Activated gamma-delta T cell treated with Interleukin-2 at 50 U/mL for 16 hours (primary cell): ENCODE results near the gene ZNF10.

Source experiments
- DNase-seq: peaks from one replicate; pipeline ENCODE4 v3.0.0-alpha.2; 2020

Gene ZNF10

GRCh38 chr12:133130038-133130807, at the start of gene ZNF10, which contains the start of gene ZNF891:
ZNF10 (plus strand) TSS chr12:133130627; CDS start chr12:133144493, 13,866 bp downstream.
ZNF891 (minus strand) TSS chr12:133130274; CDS start chr12:133121918, 8,356 bp downstream.
- peak; percentile 95 for DNase-seq

GRCh38 chr12:133081159-133081780, 49.2 kb upstream of the ZNF10 start:
- no peak for DNase-seq

DNA sequence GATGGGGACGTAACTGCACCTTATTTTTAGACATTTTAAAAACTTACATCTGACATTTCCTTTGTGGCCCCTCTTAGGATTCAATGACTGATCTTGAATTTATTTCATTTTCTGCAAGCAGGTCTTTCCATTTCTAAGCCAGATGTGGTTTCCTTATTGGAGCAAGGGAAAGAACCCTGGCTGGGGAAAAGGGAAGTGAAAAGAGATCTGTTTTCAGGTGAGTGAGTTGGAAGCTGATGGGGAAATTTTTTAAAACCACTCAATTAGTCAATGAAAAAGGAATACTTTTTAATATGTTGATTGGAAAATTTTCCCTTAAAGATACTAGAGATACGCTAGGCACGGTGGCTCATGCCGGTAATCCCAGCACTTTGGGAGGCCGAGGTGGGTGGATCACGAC, 47.1 kb upstream of the ZNF10 start:
- no peak for DNase-seq

GRCh38 chr12:133105620-133106019, 24.8 kb upstream of the ZNF10 start:
- DNase-seq, result no peak

GRCh38 chr12:133106253-133106652, 24.2 kb upstream of the ZNF10 start:
- no peak for DNase-seq

GRCh38 chr12:133107121-133107520, 23.3 kb upstream of the ZNF10 start:
- DNase-seq, result no peak

DNA sequence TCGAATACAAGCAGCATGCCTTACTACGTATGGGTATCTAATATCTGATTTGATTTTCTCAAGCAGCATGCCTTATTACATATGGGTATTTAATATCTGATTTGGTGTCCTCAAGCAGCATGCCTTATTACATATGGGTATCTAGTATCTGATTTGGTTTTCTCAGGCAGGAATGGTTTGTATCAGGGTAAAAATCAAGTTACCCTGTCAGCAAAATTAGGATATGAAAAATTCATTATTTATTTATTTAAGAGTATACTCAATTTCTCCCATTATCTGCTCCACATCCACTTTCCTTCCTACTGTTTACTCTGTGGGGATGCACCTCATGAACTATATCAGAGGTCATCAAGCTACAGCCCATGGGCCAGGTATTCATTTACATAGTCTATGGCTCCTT, 22.3 kb upstream of the ZNF10 start:
- DNase-seq, result no peak

DNA sequence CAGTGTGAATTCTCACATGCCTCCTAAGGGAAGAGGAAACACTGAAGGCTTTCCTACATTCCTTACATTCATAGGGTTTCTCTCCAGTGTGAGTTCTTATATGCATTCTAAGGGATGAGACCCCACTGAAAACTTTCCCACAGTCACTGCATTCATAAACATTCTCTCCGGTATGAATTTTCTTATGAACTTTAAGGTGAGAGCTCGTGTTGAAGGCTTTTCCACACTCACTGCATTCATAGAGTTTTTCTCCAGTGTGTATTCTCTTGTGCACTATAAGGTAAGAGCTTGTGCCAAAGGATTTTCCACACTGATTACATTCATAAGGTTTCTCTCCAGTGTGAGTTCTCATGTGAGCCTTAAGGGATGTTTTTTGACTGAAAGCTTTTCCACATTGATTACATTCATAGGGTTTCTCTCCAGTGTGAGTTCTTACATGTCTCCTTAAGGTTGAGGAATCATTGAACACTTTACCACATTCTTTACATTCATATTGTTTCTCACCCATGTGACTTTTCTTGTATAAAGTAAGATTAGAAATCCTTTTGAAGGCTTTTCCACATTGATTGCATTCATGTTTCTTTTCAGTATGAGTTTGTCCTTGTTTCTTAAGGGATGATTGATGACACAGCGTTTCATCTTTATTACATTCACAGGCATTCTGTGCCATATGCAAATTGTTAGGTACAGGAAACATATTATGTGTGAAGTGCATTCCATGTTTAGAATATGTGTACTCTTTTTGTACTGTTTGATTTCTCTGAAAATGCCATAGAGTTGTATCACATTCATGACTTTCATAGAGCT, 9.8 kb upstream of the ZNF10 start:
- DNase-seq, result no peak

DNA sequence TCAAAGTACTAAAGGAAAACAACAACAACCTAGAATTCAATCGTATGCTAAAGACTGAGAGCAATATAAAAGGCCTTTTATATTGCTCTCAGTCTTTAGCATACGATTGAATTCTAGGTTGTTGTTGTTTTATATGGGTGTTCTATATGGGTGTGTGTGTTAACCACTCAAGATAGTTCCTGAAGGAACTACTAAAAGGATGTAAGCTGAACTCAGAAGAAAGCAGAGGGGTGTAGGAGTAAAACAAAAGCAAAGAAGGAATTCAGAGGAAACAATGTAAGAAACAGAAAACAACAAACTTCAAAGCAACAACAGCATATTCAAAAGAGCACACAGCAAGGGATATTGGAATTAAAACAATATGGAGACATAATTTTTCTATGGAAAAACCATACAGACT, 5.8 kb upstream of the ZNF10 start:
- DNase-seq, result no peak

GRCh38 chr12:133129368-133130037, 924 bp upstream of the ZNF10 start:
- DNase-seq, result no peak

- DNase-seq, result no peak
These were observed 341 bp downstream of the ZNF10 start for GRCh38 chr12:133130808-133131128.

DNA sequence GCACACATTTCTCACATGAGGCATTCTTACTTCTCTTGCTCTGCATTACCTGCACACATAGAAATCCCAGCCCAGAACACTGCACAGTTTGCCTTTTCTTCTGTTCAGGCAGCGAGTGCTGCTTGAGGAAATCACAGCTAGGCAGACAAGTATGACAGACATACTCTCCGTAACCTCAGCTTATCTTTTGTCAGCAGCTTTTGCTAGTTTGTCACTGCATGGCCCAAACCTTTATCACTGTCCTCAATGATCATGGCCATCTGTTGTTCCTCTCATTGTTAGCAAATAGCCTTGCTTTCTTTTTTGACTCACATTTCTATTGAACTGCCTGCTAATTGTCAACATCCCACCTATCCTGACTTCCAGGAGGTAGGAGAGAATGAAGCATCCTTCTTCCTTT, 5.3 kb downstream of the ZNF10 start:
- DNase-seq, result no peak

- DNase-seq, result no peak
These were observed 15.6 kb downstream of the ZNF10 start for GRCh38 chr12:133145981-133146380.

DNA sequence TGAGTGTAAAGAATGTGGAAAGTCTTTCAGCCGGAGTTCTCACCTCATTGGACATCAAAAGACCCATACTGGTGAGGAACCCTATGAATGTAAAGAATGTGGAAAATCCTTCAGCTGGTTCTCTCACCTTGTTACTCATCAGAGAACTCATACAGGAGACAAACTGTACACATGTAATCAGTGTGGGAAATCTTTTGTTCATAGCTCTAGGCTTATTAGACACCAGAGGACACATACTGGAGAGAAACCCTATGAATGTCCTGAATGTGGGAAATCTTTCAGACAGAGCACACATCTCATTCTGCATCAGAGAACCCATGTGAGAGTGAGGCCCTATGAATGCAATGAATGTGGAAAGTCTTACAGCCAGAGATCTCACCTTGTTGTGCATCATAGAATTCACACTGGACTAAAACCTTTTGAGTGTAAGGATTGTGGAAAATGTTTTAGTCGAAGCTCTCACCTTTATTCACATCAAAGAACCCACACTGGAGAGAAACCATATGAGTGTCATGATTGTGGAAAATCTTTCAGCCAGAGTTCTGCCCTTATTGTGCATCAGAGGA, 25.8 kb downstream of the ZNF10 start:
- no peak for DNase-seq

DNA sequence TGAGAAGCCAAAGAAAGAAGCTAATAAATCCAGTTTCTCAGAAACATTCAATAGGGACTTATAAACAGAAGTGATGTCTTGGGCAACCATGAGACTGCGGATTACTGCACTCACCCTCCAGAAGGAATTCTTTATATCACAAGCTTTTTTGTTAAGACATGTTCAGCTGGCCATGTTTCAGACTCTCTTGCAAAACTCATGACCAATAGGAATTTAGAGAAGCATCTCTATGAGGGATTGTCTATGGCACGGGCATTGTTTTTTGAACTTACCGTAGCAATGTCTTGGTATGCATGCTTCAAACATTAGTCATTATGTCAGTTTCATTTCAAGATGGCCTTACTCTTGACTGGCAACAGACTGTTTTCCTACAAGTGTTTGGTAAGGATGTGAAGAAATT, 35.3 kb downstream of the ZNF10 start:
- no peak for DNase-seq

DNA sequence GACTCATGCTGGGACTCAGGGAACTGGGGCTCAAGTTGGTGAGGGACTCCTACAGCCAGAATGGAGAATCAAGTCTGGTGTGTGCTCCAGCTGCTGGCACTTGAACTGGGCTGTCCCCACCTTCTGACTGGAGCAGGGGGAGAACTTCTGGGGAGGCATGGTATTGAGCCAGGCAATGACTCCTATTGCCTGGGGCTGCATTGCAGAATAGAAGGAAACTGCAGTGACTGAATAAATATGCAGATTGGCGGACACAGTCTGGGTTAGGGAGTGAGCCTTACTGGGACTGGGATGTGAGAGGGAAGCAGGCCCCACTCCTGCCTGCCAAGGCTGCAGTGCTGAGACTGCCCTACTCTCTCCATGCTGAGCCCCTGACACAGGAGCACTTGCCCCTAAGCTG, 42.1 kb downstream of the ZNF10 start:
- no peak for DNase-seq

- no peak for DNase-seq
These were observed 44.5 kb downstream of the ZNF10 start for GRCh38 chr12:133174901-133175300.

DNA sequence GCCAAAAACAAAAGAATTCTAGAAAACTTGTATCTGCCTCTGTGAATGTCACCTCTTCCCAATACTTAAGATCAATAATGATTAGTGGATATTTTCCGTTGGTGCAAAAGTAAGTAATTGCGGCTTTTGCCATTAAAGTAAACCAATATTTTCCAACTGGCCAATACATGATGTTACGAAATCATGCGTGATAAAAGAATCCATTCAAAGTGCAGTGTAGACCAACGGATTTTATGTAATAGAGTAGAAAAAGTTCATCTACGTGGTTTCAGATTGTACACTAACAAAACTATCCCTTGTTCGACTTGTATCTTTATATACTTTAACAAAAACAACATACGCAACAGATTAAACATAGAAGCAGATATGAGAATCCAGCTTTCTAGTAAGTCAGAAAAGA, 50.2 kb downstream of the ZNF10 start:
- DNase-seq, result no peak

GRCh38 chr12:133181238-133181959, 51.0 kb downstream of the ZNF10 start, which contains the start of gene ZNF268:
ZNF268 (plus strand) TSS chr12:133181495; CDS start chr12:133181998, 503 bp downstream.
- peak; percentile 88 for DNase-seq

DNA sequence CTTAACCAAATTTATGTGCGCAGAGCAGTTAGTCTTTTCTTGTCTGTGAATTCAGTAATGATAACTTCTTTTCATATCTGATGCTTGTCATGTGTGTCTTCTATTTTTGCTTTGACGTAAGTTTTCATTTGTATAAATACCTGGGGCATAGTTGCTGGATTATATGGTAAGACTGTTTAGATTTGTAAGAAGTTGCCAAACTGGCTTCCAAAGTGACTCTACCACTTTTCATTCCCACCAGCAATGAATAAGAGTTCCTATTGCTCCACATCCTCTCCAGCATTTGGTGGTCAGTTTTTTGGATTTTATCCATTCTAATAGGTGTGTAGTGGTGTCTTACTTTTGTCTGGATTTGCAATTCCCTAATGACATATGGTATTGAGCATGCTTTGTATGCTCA, 59.7 kb downstream of the ZNF10 start:
- DNase-seq, result no peak

GRCh38 chr12:133192847-133193246, 62.4 kb downstream of the ZNF10 start:
- DNase-seq, result no peak

GRCh38 chr12:133201888-133202287, 71.5 kb downstream of the ZNF10 start:
- DNase-seq, result no peak
